Astrocyte (in vitro differentiated cells and primary cell): ENCODE results near the gene PYCARD. TPM values are rescaled to one million over a fixed set of nuclear protein-coding genes. Genes with fewer than 3 reads are reported as not detected.
A peak's percentile ranks its signal among the peaks of the same experiment; 100 is the strongest.

Experiments used
- DNase-seq: peaks from one replicate; pipeline ENCODE4 v3.0.0-alpha.2; 2010; ENCODE audit warnings: low read depth
- FAIRE-seq: peaks from 2 replicates; lab custom pipeline; 2011; peaks lifted over from hg19 to GRCh38; lab: Jason Lieb, UNC
- H2AFZ ChIP-seq: 2 replicates; pipeline ENCODE4 v1.6.0; 2012; ENCODE audit warnings: low read depth, low read length, inconsistent platforms
- H3K27ac ChIP-seq: 2 replicates; pipeline ENCODE4 v1.5.1; 2011; ENCODE audit warnings: low read depth, low read length, inconsistent platforms
- H3K27me3 ChIP-seq: 2 replicates; pipeline ENCODE4 v1.6.0; 2011; ENCODE audit warnings: low read length, inconsistent platforms; ENCODE audit not compliant: insufficient read depth
- H3K36me3 ChIP-seq: 2 replicates; pipeline ENCODE4 v1.5.1; 2011; ENCODE audit warnings: low read length, inconsistent platforms; ENCODE audit not compliant: insufficient read depth
- H3K4me1 ChIP-seq: 2 replicates; pipeline ENCODE4 v1.5.1; 2011; ENCODE audit warnings: low read length, inconsistent platforms; ENCODE audit not compliant: insufficient read depth
- H3K4me2 ChIP-seq: 2 replicates; pipeline ENCODE4 v1.6.0; 2012; ENCODE audit warnings: low read length, inconsistent platforms
- H3K4me3 ChIP-seq: 2 replicates; pipeline ENCODE4 v1.5.1; 2011; ENCODE audit warnings: low read depth, mild to moderate bottlenecking, low read length, inconsistent platforms; ENCODE audit not compliant: insufficient read depth
- H3K79me2 ChIP-seq: 2 replicates; pipeline ENCODE4 v1.6.0; 2012; ENCODE audit warnings: mild to moderate bottlenecking, low read length, inconsistent platforms; ENCODE audit not compliant: insufficient read depth
- H3K9ac ChIP-seq: 2 replicates; pipeline ENCODE4 v1.6.0; 2012; ENCODE audit warnings: mild to moderate bottlenecking, low read length, inconsistent platforms
- H3K9me3 ChIP-seq: 2 replicates; pipeline ENCODE4 v1.5.1; 2012; ENCODE audit warnings: low read depth, mild to moderate bottlenecking, low read length, inconsistent platforms; ENCODE audit not compliant: insufficient read depth
- H4K20me1 ChIP-seq: 2 replicates; pipeline ENCODE4 v1.6.0; 2012; ENCODE audit warnings: low read length, inconsistent platforms; ENCODE audit not compliant: insufficient read depth
- H3K27ac Mint-ChIP-seq: one replicate; pipeline ENCODE4 v1.8.0; 2021; ENCODE audit warnings: mild to moderate bottlenecking, mixed read lengths; ENCODE audit not compliant: unreplicated experiment
- H3K27me3 Mint-ChIP-seq: one replicate; pipeline ENCODE4 v1.8.0; 2021; ENCODE audit warnings: low read depth, mixed read lengths; ENCODE audit not compliant: unreplicated experiment
- H3K36me3 Mint-ChIP-seq: one replicate; pipeline ENCODE4 v1.8.0; 2021; ENCODE audit warnings: low read depth, mixed read lengths; ENCODE audit not compliant: unreplicated experiment
- H3K4me1 Mint-ChIP-seq: one replicate; pipeline ENCODE4 v1.8.0; 2021; ENCODE audit warnings: low read depth, mixed read lengths; ENCODE audit not compliant: unreplicated experiment
- H3K4me3 Mint-ChIP-seq: one replicate; pipeline ENCODE4 v1.8.0; 2021; ENCODE audit warnings: mild to moderate bottlenecking, moderate library complexity, mixed read lengths; ENCODE audit not compliant: unreplicated experiment
- H3K9me3 Mint-ChIP-seq: one replicate; pipeline ENCODE4 v1.8.0; 2021; ENCODE audit warnings: mild to moderate bottlenecking, mixed read lengths; ENCODE audit not compliant: unreplicated experiment
- CTCF ChIP-seq: IDR thresholded peaks from 2 replicates; pipeline ENCODE4 v1.5.1; 2011; ENCODE audit warnings: low read depth, mild to moderate bottlenecking, inconsistent platforms, low read length, moderate library complexity; ENCODE audit not compliant: insufficient read depth
- EZH2 ChIP-seq: IDR thresholded peaks from 2 replicates; pipeline ENCODE4 v1.6.1; 2012; ENCODE audit warnings: mild to moderate bottlenecking, low read length, inconsistent platforms; ENCODE audit not compliant: insufficient read depth
- total RNA-seq: library from RNA; stranded (reverse); gene quantifications from 2 replicates; pipeline ENCODE4 v1.2.1, GENCODE V29; 2021

The PYCARD gene
- total RNA-seq, 1 donor from 2014 or later: 7.3 TPM

GRCh38 chr16:31182391-31182790, 20.2 kb downstream of the PYCARD start:
- H3K27ac ChIP-seq: no peak overlapping the region
- H3K27me3 ChIP-seq: no peaks in the 10 kb centered on the region
- no peaks in the 10 kb centered on the region for H3K27me3 Mint-ChIP-seq
- TF ChIP-seq EZH2 (no peak), CTCF (no peak)
- FAIRE-seq (no peak), DNase-seq (no peak)
- peaks cover 26% of the 10 kb centered on the region for H3K4me1 ChIP-seq
- peak overlapping the region; percentile 92 for H3K4me2 ChIP-seq
- peaks cover 45% of the 10 kb centered on the region for H3K4me1 Mint-ChIP-seq
- peaks cover 48% of the 10 kb centered on the region for H3K36me3 ChIP-seq
- peak overlapping the region; percentile 92 for H3K4me3 ChIP-seq
- peaks cover 69% of the 10 kb centered on the region for H4K20me1 ChIP-seq
- peaks cover 81% of the 10 kb centered on the region for H3K79me2 ChIP-seq
- H3K9ac ChIP-seq: peak overlapping the region; percentile 99
- no peaks in the 10 kb centered on the region for H3K9me3 ChIP-seq
- H3K27ac Mint-ChIP-seq: peak overlapping the region; percentile 83
- no peaks in the 10 kb centered on the region for H3K9me3 Mint-ChIP-seq
- H3K4me3 Mint-ChIP-seq: peak overlapping the region; percentile 98
- H2AFZ ChIP-seq: no peak overlapping the region
- peaks cover 26% of the 10 kb centered on the region for H3K36me3 Mint-ChIP-seq

GRCh38 chr16:31181102-31181830, 21.3 kb downstream of the PYCARD start:
- peak overlapping the region; percentile 98 for H3K27ac ChIP-seq
- Mint-ChIP-seq H3K36me3 (peaks cover 17% of the 10 kb centered on the region), H3K4me1 (peaks cover 35% of the 10 kb centered on the region), H3K27me3 (no peaks in the 10 kb centered on the region), H3K4me3 (peak overlapping the region; percentile 98), H3K27ac (peak overlapping the region; percentile 100), H3K9me3 (no peaks in the 10 kb centered on the region)
- no peak for FAIRE-seq
- TF ChIP-seq CTCF: no peak
- TF ChIP-seq EZH2: no peak
- H2AFZ ChIP-seq: no peak overlapping the region
- peaks cover 36% of the 10 kb centered on the region for H3K36me3 ChIP-seq
- peaks cover 26% of the 10 kb centered on the region for H3K4me1 ChIP-seq
- peaks cover 58% of the 10 kb centered on the region for H4K20me1 ChIP-seq
- peak overlapping the region; percentile 99 for H3K9ac ChIP-seq
- peak overlapping the region; percentile 92 for H3K4me3 ChIP-seq
- no peaks in the 10 kb centered on the region for H3K27me3 ChIP-seq
- peak overlapping the region; percentile 92 for H3K4me2 ChIP-seq
- no peaks in the 10 kb centered on the region for H3K9me3 ChIP-seq
- H3K79me2 ChIP-seq: peaks cover 69% of the 10 kb centered on the region
- DNase-seq: no peak
